HG03064 (cell line): ENCODE measurements around the gene GNAL.

Experiments used
- ATAC-seq: cut with Tn5 transposase; IDR thresholded peaks from one replicate; pipeline ENCODE4 v1.9.1; 2021; ENCODE audit warnings: low read depth; ENCODE audit not compliant: unreplicated experiment

GNAL gene

GRCh38 chr18:11800566-11801334 lies 111.7 kb downstream of the GNAL start:
- no peak for ATAC-seq

GRCh38 chr18:11801573-11801972 lies 112.5 kb downstream of the GNAL start:
- ATAC-seq, result no peak

GRCh38 chr18:11802158-11802557 lies 113.1 kb downstream of the GNAL start:
- no peak for ATAC-seq

GRCh38 chr18:11802586-11802985 lies 113.5 kb downstream of the GNAL start:
- no peak for ATAC-seq

GRCh38 chr18:11807233-11807632 lies 118.2 kb downstream of the GNAL start:
- no peak for ATAC-seq

GRCh38 chr18:11808001-11808855 lies 119.2 kb downstream of the GNAL start:
- ATAC-seq, result no peak

GRCh38 chr18:11809895-11810294 lies 120.8 kb downstream of the GNAL start:
- ATAC-seq, result no peak

GRCh38 chr18:11810379-11810778 lies 121.3 kb downstream of the GNAL start:
- ATAC-seq, result no peak

- no peak for ATAC-seq
Observed at GRCh38 chr18:11811009-11811408, 121.9 kb downstream of the GNAL start.

- no peak for ATAC-seq
Observed at GRCh38 chr18:11817229-11817628, 128.2 kb downstream of the GNAL start.

- ATAC-seq, result no peak
Observed at GRCh38 chr18:11818486-11819203, 129.6 kb downstream of the GNAL start.

GRCh38 chr18:11819938-11820337 lies 130.9 kb downstream of the GNAL start:
- no peak for ATAC-seq

- no peak for ATAC-seq
Observed at GRCh38 chr18:11820697-11821096, 131.6 kb downstream of the GNAL start.

GRCh38 chr18:11821208-11821607 lies 132.1 kb downstream of the GNAL start:
- ATAC-seq, result no peak

- no peak for ATAC-seq
Observed at GRCh38 chr18:11821643-11822237, 132.7 kb downstream of the GNAL start.

GRCh38 chr18:11823545-11823944 lies 134.5 kb downstream of the GNAL start:
- no peak for ATAC-seq

GRCh38 chr18:11826836-11827235 lies 137.8 kb downstream of the GNAL start:
- ATAC-seq, result no peak

GRCh38 chr18:11828786-11829432 lies 139.8 kb downstream of the GNAL start:
- no peak for ATAC-seq

- ATAC-seq, result no peak
Observed at GRCh38 chr18:11830585-11830984, 141.5 kb downstream of the GNAL start.

GRCh38 chr18:11831921-11832320 lies 142.9 kb downstream of the GNAL start:
- ATAC-seq, result no peak
